ENCODE results near the gene GPR26.

GPR26 gene

DNA sequence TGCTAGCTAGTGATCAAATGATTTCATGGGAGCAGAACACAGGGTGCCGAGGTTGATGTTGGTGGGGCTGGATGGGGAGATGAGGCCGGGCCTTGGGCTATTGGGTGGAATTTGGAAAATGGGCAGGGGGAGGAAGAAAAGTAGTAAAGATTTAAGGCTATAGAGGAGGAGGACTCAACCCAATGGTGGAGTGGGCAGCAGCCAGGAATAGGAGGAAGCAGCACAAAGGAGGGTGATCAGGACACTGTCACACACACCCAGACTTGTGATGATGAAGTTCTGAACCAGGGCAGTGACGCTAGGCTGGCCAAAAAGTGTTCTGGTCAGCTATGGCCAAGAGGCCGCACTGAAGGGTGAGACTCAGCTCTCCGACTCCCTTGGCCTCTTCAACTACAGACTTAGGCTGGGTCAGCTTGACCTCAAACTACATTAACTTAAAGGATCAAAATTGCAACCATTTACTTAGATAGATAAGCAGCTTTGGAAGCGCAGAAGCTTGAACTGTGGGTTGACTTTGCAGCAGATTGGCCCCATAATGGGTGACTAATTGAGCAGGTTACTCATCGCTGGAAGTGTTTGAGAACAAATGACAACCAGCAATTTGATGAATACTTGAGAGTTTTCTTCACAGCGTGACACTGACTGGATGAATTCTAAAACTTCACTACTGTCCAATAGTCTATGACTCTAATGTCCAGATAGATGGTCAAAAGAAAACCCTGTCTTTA lies 29.4 kb upstream of the GPR26 start:
- TF ChIP-seq EP300 (IDR thresholded peaks at IDR 0.05; ENCODE audit: borderline replicate concordance) (no peak), CEBPB (IDR thresholded peaks at IDR 0.05) (no peak)

DNA sequence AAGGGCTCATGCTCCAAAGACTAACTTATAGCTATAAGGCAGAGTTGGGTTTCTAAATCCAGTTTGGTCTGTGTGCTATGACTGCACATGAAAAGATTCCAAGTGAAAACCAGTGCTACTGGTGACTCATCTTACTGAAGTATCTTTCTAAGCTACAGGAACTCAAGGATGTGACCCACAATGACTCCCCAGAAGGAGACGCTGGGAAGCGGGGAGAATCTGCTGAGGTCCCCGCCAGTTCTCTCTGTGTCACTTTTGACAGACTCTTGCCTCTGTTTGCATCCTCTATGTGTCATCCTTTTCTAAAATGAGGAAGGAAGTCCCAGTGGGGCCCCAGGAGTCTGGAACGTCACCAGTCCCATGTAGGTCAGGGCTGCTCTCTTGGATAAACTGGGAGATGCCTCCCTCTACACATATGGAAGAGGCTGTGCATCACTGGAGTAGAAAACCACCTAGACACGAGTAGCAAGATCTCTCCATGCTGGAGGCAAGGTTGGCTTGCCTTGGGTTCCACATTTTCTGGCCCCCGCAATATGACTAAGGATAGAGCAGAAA lies 28.8 kb upstream of the GPR26 start:
- TF ChIP-seq FOXM1 (IDR thresholded peaks at IDR 0.05; ENCODE audit: borderline replicate concordance, low read depth) (no peak), TCF12 (IDR thresholded peaks at IDR 0.05; ENCODE audit: low read depth) (no peak), TEAD4 (IDR thresholded peaks at IDR 0.05) (no peak), TAF1 (IDR thresholded peaks at IDR 0.05; ENCODE audit: low read depth) (no peak), EP300 (IDR thresholded peaks at IDR 0.05; ENCODE audit: borderline replicate concordance) (no peak), EGR1 (IDR thresholded peaks at IDR 0.05) (no peak), NFIC (IDR thresholded peaks at IDR 0.05) (no peak), CREB1 (IDR thresholded peaks at IDR 0.05; ENCODE audit: low read depth) (no peak), YY1 (IDR thresholded peaks at IDR 0.05; ENCODE audit: low read depth) (no peak), ZBTB7A (IDR thresholded peaks at IDR 0.05; ENCODE audit: low read depth) (no peak)
- TF ChIP-seq, protein P1, sequence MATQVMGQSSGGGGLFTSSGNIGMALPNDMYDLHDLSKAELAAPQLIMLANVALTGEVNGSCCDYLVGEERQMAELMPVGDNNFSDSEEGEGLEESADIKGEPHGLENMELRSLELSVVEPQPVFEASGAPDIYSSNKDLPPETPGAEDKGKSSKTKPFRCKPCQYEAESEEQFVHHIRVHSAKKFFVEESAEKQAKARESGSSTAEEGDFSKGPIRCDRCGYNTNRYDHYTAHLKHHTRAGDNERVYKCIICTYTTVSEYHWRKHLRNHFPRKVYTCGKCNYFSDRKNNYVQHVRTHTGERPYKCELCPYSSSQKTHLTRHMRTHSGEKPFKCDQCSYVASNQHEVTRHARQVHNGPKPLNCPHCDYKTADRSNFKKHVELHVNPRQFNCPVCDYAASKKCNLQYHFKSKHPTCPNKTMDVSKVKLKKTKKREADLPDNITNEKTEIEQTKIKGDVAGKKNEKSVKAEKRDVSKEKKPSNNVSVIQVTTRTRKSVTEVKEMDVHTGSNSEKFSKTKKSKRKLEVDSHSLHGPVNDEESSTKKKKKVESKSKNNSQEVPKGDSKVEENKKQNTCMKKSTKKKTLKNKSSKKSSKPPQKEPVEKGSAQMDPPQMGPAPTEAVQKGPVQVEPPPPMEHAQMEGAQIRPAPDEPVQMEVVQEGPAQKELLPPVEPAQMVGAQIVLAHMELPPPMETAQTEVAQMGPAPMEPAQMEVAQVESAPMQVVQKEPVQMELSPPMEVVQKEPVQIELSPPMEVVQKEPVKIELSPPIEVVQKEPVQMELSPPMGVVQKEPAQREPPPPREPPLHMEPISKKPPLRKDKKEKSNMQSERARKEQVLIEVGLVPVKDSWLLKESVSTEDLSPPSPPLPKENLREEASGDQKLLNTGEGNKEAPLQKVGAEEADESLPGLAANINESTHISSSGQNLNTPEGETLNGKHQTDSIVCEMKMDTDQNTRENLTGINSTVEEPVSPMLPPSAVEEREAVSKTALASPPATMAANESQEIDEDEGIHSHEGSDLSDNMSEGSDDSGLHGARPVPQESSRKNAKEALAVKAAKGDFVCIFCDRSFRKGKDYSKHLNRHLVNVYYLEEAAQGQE (IDR thresholded peaks at IDR 0.05; ENCODE audit: low read depth) = no peak
- TF ChIP-seq, protein P2, sequence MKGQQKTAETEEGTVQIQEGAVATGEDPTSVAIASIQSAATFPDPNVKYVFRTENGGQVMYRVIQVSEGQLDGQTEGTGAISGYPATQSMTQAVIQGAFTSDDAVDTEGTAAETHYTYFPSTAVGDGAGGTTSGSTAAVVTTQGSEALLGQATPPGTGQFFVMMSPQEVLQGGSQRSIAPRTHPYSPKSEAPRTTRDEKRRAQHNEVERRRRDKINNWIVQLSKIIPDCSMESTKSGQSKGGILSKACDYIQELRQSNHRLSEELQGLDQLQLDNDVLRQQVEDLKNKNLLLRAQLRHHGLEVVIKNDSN (IDR thresholded peaks at IDR 0.05) = no peak
- TF ChIP-seq, protein P3, sequence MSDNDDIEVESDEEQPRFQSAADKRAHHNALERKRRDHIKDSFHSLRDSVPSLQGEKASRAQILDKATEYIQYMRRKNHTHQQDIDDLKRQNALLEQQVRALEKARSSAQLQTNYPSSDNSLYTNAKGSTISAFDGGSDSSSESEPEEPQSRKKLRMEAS (IDR thresholded peaks at IDR 0.05) = no peak

DNA sequence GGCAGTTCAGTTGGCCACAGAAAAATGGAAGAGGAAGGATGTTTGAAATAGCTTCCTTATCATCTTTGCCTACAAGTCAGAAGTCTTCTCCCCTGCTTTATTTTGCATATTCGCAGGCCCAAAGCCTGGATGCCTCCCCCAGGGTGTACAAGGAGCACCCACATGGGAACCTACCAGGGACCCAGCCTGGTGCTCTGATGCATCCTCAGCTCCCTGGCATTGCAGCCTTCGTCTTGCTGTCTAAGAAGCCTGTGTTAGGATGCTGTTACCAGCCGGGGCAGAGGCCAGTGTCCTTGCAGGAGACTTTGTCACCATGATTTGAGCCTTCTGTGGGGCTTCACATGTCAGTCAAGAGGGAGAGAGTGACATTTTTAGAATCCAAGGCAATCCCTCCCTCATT lies 27.0 kb upstream of the GPR26 start:
- TF ChIP-seq YY1 (IDR thresholded peaks at IDR 0.05; ENCODE audit: low read depth) (no peak), EGR1 (IDR thresholded peaks at IDR 0.05) (no peak), TAF1 (IDR thresholded peaks at IDR 0.05; ENCODE audit: low read depth) (no peak), FOXM1 (IDR thresholded peaks at IDR 0.05; ENCODE audit: borderline replicate concordance, low read depth) (no peak), ZBTB7A (IDR thresholded peaks at IDR 0.05; ENCODE audit: low read depth) (no peak), TEAD4 (IDR thresholded peaks at IDR 0.05) (no peak), EP300 (IDR thresholded peaks at IDR 0.05; ENCODE audit: borderline replicate concordance) (no peak), CREB1 (IDR thresholded peaks at IDR 0.05; ENCODE audit: low read depth) (no peak), RAD21 (IDR thresholded peaks at IDR 0.05; ENCODE audit: low read depth) (no peak), NFIC (IDR thresholded peaks at IDR 0.05) (no peak), TCF12 (IDR thresholded peaks at IDR 0.05; ENCODE audit: low read depth) (no peak), CEBPB (IDR thresholded peaks at IDR 0.05) (no peak)
- TF ChIP-seq, protein P2 (IDR thresholded peaks at IDR 0.05) = no peak
- TF ChIP-seq, protein P3 (IDR thresholded peaks at IDR 0.05) = no peak
- TF ChIP-seq, protein P1 (IDR thresholded peaks at IDR 0.05; ENCODE audit: low read depth) = no peak

DNA sequence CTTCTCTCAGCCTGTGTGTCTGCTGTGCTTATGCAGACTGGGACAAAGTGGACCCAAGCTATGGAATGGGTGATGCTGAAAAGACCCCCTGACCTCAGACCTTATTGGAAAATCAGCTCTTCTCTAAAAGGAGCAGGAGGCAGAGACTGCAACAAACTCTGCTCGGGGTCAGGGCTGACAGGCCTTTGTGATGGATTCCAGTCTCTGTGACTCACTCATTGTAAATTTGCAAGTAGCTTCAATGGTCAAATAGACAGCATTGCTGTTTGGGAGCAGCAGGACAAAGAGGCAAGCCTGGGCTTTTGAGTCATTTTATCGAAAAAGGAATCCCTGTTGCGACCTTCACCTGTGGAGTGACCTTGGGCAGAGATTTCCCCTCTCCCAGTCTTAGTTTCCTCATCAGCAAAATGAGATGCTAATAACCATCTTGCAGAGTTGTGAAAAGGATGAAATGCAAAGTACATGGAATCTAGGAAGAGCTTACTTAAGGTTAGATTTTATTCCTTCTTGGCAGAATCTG lies 26.1 kb upstream of the GPR26 start:
- TF ChIP-seq, protein P1 (IDR thresholded peaks at IDR 0.05; ENCODE audit: low read depth) = no peak
- TF ChIP-seq, protein P3 (IDR thresholded peaks at IDR 0.05) = no peak
- TF ChIP-seq, protein P2 (IDR thresholded peaks at IDR 0.05) = no peak
- TF ChIP-seq TAF1 (IDR thresholded peaks at IDR 0.05; ENCODE audit: low read depth) = no peak
- no peak for TF ChIP-seq FOXM1 (IDR thresholded peaks at IDR 0.05; ENCODE audit: borderline replicate concordance, low read depth)
- TF ChIP-seq ZBTB7A (IDR thresholded peaks at IDR 0.05; ENCODE audit: low read depth) = no peak
- no peak for TF ChIP-seq RAD21 (IDR thresholded peaks at IDR 0.05; ENCODE audit: low read depth)
- no peak for TF ChIP-seq TEAD4 (IDR thresholded peaks at IDR 0.05)
- no peak for TF ChIP-seq EGR1 (IDR thresholded peaks at IDR 0.05)
- TF ChIP-seq TCF12 (IDR thresholded peaks at IDR 0.05; ENCODE audit: low read depth) = no peak
- no peak for TF ChIP-seq NFIC (IDR thresholded peaks at IDR 0.05)
